ENCODE data around the gene PPIP5K2. TPM values are rescaled to one million over a fixed set of nuclear protein-coding genes. Genes with fewer than 3 reads are reported as not detected.

PPIP5K2 gene
- total RNA-seq, 1 experiment from 2014 or later: 67.2 TPM

GRCh38 chr5:103237778-103238177 is 117.7 kb downstream of the PPIP5K2 start:
- CTCF ChIA-PET: interaction anchor here (1.0 kb wide), 1 partner anchor 13 kb away, joined by 3 read pairs; no protein-coding TSS in a partner anchor
- TF ChIP-seq, protein P1, sequence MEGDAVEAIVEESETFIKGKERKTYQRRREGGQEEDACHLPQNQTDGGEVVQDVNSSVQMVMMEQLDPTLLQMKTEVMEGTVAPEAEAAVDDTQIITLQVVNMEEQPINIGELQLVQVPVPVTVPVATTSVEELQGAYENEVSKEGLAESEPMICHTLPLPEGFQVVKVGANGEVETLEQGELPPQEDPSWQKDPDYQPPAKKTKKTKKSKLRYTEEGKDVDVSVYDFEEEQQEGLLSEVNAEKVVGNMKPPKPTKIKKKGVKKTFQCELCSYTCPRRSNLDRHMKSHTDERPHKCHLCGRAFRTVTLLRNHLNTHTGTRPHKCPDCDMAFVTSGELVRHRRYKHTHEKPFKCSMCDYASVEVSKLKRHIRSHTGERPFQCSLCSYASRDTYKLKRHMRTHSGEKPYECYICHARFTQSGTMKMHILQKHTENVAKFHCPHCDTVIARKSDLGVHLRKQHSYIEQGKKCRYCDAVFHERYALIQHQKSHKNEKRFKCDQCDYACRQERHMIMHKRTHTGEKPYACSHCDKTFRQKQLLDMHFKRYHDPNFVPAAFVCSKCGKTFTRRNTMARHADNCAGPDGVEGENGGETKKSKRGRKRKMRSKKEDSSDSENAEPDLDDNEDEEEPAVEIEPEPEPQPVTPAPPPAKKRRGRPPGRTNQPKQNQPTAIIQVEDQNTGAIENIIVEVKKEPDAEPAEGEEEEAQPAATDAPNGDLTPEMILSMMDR (IDR thresholded peaks at IDR 0.05; ENCODE audit: unreplicated experiment): no peak
- DNase-seq: no peak
- Mint-ChIP-seq H3K27me3 (ENCODE audit: unreplicated experiment) (no peaks in the 10 kb centered on the region), H3K9me3 (ENCODE audit: low read depth, unreplicated experiment) (peaks cover 5% of the 10 kb centered on the region), H3K4me3 (ENCODE audit: low read depth, unreplicated experiment) (no peak overlapping the region), H3K4me1 (ENCODE audit: low read depth, unreplicated experiment) (no peaks in the 10 kb centered on the region), H3K27ac (ENCODE audit: unreplicated experiment) (no peak overlapping the region), H3K36me3 (ENCODE audit: insufficient read depth, unreplicated experiment) (no peaks in the 10 kb centered on the region)
- intact Hi-C loops (cut with micrococcal nuclease; ENCODE audit: unreplicated experiment): loop anchor here (10.0 kb wide), 1 partner anchor 937 kb away; no protein-coding TSS in a partner anchor
- BruUV-seq (replicated peaks): no TSS peak

GRCh38 chr5:103243665-103244064 is 123.6 kb downstream of the PPIP5K2 start:
- Mint-ChIP-seq H3K4me3 (ENCODE audit: low read depth, unreplicated experiment) (no peak overlapping the region), H3K36me3 (ENCODE audit: insufficient read depth, unreplicated experiment) (no peaks in the 10 kb centered on the region), H3K9me3 (ENCODE audit: low read depth, unreplicated experiment) (peaks cover 2% of the 10 kb centered on the region), H3K27me3 (ENCODE audit: unreplicated experiment) (no peaks in the 10 kb centered on the region), H3K27ac (ENCODE audit: unreplicated experiment) (no peak overlapping the region), H3K4me1 (ENCODE audit: low read depth, unreplicated experiment) (no peaks in the 10 kb centered on the region)
- intact Hi-C loops (cut with micrococcal nuclease; ENCODE audit: unreplicated experiment): no loop called here
- CTCF ChIA-PET: no interaction called here
- TF ChIP-seq, protein P1 (IDR thresholded peaks at IDR 0.05; ENCODE audit: unreplicated experiment): no peak
- BruUV-seq (replicated peaks): no TSS peak
- DNase-seq: no peak

DNA sequence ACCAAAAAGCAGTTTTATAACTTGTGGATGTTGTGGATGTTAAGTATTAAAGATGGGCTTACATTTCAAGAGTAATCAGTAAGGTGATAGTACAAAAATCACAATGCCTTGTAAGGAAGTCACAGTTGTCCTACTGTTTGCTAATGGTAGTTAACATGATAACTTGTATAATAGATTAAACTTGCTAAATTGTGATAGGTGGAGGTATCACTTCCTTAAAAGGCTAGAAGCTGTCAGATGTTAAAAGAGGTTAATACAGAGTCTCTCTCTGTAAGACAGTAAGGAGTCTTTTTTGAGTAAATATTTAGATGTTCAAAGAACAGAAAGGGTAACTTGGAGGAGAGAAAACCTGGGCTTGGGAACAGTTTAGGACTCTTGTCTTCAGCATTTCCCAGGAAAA is 124.3 kb downstream of the PPIP5K2 start:
- Mint-ChIP-seq H3K9me3 (ENCODE audit: low read depth, unreplicated experiment) (no peaks in the 10 kb centered on the region), H3K36me3 (ENCODE audit: insufficient read depth, unreplicated experiment) (no peaks in the 10 kb centered on the region), H3K27me3 (ENCODE audit: unreplicated experiment) (no peaks in the 10 kb centered on the region), H3K4me3 (ENCODE audit: low read depth, unreplicated experiment) (no peak overlapping the region), H3K4me1 (ENCODE audit: low read depth, unreplicated experiment) (no peaks in the 10 kb centered on the region), H3K27ac (ENCODE audit: unreplicated experiment) (no peak overlapping the region)
- intact Hi-C loops (cut with micrococcal nuclease; ENCODE audit: unreplicated experiment): no loop called here
- TF ChIP-seq, protein P1 (IDR thresholded peaks at IDR 0.05; ENCODE audit: unreplicated experiment): no peak
- no peak for DNase-seq
- BruUV-seq (replicated peaks): no TSS peak
- CTCF ChIA-PET: no interaction called here

DNA sequence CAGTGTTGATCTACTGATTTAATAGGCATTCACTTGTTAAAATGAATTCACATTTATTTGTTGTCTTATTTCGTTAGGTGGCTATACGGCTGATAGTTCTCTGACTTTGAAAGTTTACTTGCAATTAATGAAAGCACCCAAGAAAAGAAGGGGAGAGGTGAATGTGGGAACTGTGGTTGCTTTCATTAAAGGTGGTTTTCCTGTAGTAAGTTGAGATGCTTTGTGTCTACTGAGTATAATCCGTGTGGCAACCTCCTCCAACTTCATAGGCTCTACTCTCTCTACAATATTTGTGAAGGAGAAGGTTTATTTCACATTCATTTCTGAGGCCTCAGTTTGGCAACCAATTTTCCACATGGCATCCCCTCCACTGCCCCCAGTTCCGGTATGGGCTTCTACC is 125.7 kb downstream of the PPIP5K2 start:
- TF ChIP-seq, protein P1 (IDR thresholded peaks at IDR 0.05; ENCODE audit: unreplicated experiment): no peak
- DNase-seq: no peak
- CTCF ChIA-PET: no interaction called here
- Mint-ChIP-seq H3K9me3 (ENCODE audit: low read depth, unreplicated experiment) (no peaks in the 10 kb centered on the region), H3K4me3 (ENCODE audit: low read depth, unreplicated experiment) (no peak overlapping the region), H3K4me1 (ENCODE audit: low read depth, unreplicated experiment) (no peaks in the 10 kb centered on the region), H3K27ac (ENCODE audit: unreplicated experiment) (no peak overlapping the region), H3K36me3 (ENCODE audit: insufficient read depth, unreplicated experiment) (no peaks in the 10 kb centered on the region), H3K27me3 (ENCODE audit: unreplicated experiment) (no peaks in the 10 kb centered on the region)
- intact Hi-C loops (cut with micrococcal nuclease; ENCODE audit: unreplicated experiment): no loop called here
- BruUV-seq (replicated peaks): no TSS peak
